CD1c-positive myeloid dendritic cell (primary cell): ENCODE data around the gene KLHL25.

Experiments used
- DNase-seq: peaks from one replicate; pipeline ENCODE4 v3.0.0-alpha.2; 2016; ENCODE audit errors: extremely low spot score

Gene KLHL25

DNA sequence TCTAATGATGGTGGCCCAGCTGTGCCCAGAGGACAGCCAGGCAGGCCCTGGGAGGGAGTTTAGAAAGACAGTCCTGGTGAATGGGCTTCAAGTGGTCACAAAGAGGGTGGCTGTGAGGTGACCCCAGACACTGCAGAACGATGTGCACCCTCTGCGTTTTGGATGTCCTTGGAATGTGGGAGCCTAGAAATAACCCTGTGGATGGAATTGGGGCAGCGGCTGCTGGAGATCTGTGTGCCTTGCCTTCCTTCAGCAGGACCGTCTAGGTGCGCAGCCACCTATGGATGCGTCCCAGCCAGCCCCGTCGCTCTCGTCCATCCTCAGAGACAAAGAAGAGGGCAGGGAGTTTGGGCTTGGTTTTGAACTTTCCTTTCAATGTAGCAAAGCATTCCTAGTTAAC lies 46.5 kb downstream of the KLHL25 start:
- DNase-seq = no peak

DNA sequence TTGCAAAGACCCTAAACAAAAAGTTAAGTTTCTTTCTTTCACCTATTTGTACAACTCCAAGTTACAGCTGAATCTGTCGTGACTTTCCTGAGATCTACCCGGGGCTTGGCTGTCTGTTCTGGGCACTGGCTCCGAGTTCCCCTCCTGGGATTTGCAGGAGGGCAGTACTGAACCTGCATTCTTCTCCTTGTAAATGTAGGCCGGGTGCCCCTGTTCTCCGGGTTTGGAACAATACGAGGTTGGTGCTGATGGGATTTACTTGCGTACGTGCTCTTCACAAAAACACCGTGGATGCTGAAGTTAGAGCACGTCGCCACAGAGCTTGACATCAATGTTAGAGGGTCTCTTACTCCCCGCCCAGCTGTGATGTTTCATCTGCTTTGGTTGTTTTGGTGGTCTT lies 48.1 kb downstream of the KLHL25 start:
- no peak for DNase-seq

GRCh38 chr15:85745525-85746150 lies 49.1 kb downstream of the KLHL25 start:
- DNase-seq = no peak

- no peak for DNase-seq
These were observed 49.7 kb downstream of the KLHL25 start for GRCh38 chr15:85745023-85745422.

DNA sequence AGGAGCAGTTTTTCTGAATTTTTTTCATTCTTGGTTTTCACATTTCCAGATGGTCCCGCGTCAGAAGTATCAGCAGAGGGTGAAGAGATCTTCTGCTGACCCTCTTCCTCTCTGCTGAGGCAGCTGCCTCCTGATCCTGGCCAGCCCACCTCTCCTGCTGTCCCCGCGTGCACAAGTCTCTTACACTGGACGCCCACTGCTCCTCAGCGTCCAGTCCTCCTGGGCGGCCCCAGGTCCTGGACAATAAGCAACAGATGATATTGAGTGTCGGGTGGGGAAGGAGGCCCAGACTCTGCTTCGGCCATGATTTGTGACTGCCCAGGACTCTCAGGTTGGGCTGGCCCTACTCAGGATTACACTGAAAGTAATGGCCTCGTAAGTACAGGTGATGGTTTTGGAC lies 50.1 kb downstream of the KLHL25 start:
- no peak for DNase-seq

DNA sequence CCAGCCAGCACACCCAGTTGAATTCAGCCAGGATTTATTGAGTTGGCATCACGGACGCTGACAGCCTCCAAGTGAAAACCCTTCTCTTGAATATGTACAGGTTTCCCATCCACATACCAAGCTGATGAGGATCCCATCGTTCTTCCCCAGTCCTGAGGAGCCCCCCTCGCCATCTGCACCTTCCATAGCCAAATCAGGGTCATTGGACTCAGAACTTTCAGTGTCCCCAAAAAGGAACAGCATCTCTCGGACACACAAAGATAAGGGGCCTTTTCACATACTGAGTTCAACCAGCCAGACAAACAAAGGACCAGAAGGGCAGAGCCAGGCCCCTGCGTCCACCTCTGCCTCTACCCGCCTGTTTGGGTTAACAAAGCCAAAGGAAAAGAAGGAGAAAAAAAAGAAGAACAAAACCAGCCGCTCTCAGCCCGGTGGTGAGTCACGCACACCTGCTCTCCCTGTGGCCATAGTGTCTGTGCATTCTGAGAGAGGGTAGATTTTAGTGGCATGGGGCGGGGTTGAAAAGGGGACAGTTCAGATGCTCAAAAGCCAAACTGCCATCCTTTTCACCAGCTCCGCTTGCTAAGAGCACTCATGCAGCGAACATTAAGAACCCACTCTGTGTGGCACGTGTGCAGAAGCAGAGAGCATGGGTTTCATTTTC lies 51.2 kb downstream of the KLHL25 start:
- DNase-seq = no peak

DNA sequence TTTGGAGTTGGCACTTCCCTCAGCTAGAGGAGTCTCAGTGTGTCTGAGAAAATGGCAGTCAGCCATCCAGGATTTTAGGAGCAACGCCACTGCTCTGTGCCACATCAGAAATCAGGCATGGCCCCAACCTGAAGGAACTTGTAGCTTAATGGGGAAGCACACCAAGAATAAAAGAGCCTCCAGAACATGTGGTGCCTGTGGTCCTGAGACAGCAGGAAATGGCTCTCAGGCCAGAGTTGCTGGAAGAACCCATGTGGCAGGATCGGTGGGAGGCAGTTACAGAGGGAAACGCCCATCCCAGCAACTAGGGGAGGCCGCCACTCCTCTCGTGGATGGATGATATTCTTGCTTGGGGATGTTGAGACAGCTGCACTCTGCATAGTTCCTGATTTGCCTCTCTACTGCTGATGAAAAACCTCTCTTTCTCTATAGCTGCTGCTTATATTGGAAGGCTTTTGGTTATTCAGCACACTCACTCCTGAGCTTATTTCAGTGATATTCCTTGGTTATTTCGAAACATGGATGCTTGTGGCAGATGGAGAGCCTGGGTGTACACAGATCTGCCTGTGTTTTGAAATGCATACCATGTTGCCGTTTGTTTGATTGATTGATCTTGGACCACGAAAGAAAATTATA lies 52.4 kb downstream of the KLHL25 start:
- DNase-seq = no peak

DNA sequence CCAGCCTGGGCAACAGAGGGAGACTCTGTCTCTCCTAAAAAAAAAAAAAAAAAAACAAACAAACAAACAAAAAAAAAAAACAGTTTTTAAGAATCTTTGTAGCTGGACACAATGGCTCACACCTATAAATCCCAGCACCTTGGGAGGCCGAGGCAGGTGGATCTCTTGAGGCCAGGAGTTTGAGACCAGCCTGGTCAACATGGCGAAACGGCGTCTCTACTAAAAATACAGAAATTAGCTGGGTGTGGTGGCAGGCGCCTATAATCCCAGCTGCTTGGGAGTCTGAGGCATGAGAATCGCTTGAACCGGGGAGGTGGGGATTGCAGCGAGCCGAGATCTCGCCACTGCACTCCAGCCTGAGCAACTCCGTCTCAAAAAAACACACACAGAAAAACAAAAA lies 53.1 kb downstream of the KLHL25 start:
- no peak for DNase-seq

DNA sequence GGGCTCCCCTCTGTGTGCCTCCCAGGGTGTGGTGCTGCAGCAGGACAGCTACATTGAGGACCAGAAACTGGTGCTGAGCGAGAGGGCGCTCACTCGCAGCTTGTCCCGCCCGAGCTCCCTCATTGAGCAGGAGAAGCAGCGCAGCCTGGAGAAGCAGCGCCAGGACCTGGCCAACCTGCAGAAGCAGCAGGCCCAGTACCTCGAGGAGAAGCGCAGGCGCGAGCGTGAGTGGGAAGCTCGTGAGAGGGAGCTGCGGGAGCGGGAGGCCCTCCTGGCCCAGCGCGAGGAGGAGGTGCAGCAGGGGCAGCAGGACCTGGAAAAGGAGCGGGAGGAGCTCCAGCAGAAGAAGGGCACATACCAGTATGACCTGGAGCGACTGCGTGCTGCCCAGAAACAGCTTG lies 53.7 kb downstream of the KLHL25 start:
- DNase-seq = no peak

DNA sequence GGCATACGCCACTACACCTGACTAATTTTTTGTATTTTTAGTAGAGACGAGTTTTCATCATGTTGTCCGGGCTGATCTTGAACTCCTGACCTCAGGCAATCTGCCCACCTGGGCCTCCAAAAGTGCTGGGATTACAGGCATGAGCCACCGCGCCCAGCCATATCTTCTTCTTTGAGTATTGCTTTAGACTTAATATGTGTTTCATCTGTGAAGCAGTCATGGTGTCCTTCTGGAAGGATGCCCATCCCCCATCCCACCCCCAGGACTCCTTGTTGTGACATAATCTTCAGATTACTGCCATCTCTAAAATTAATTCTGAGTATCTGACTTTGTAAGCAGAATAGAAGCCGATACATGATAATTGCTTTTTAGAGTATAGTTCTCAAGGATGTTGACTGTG lies 57.7 kb downstream of the KLHL25 start:
- DNase-seq = no peak

- DNase-seq = no peak
These were observed 61.3 kb downstream of the KLHL25 start for GRCh38 chr15:85733416-85733815.

- peak; percentile 79 for DNase-seq
These were observed 64.5 kb downstream of the KLHL25 start for GRCh38 chr15:85730001-85730820.

- DNase-seq = no peak
These were observed 67.7 kb downstream of the KLHL25 start for GRCh38 chr15:85727068-85727467.

DNA sequence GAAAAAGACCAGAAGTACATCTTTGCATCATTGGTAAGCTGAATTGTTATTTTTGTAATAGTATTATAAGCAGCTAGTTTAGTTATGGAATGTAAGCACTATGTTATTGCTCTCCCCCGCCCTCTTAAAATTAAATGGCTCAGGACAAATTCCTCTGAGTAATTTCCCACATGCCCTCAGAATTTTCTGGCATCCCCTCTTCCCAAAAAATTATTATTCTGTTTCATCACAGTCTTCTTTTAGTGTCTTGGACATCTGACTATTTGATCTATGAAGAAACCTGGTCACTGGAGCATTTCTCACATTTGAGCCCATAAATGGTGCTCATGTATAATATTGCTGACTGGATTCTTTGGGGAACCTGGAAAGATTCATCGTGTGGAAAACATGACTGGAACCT lies 68.3 kb downstream of the KLHL25 start:
- DNase-seq = no peak

- no peak for DNase-seq
These were observed 69.2 kb downstream of the KLHL25 start for GRCh38 chr15:85725564-85725963.

DNA sequence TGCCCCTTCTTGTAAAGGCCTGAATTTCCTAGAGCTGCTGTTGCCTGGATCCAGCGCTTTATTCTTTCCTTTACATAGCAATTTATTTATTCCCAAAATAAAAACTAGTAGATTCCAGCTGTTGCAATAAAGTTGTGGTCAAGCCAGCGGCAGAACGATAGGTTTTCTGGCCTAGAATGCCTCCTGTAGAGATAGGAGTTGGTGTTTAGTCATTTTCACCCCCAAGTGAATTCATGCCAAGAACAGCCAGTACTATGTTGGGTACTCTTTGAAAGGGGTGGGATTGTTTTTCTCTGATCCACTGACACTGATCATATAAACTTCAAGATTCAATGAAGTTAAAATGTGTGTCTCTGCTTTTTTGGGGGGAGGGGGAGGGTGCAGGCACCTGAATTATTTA lies 69.7 kb downstream of the KLHL25 start:
- DNase-seq = no peak

DNA sequence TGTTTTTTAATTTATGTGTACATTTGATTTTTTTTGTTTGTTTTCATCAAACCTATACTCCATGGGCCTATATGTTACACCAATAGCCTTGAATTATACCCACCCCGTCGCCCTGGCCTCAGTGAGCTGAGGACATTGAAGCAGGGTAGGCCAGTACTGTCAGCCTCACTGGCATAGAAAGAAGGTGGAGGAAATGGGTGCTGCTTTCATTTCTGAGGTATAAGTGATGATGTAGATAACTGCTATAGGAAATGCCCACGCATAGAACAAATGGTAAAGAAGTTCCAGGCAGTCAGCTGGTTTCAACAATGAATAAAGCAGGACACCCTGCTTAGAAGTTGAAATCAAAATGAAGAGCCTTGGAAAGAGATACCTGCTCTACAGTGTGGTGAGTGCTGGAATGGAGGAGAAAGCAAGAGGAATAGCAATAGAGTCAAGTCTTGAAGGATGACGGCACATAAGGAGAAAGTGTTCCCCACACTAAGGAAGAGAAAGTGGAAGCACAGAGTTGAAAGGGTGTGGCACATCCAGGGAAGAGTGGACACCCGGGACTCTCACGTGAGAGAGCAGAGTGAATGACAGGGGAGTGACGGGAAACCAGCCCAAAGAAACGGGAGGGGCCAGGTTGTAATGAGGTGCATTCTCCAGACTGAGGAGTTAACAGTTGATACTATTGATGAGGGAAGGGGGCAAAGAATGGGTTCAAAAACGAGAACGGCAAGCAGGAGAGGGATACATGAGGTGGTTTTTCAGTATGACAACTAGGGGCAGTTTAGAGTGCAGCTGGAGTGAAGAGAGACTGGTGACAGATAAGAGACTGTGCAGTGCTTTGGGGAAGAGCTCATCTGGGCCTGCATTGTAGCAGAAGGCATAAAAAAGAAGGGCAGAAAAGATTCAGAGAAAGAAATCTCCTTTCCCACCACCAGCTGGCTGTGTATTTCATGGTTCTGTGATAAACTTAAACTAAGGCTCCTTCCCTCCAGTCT lies 70.5 kb downstream of the KLHL25 start:
- DNase-seq = no peak

DNA sequence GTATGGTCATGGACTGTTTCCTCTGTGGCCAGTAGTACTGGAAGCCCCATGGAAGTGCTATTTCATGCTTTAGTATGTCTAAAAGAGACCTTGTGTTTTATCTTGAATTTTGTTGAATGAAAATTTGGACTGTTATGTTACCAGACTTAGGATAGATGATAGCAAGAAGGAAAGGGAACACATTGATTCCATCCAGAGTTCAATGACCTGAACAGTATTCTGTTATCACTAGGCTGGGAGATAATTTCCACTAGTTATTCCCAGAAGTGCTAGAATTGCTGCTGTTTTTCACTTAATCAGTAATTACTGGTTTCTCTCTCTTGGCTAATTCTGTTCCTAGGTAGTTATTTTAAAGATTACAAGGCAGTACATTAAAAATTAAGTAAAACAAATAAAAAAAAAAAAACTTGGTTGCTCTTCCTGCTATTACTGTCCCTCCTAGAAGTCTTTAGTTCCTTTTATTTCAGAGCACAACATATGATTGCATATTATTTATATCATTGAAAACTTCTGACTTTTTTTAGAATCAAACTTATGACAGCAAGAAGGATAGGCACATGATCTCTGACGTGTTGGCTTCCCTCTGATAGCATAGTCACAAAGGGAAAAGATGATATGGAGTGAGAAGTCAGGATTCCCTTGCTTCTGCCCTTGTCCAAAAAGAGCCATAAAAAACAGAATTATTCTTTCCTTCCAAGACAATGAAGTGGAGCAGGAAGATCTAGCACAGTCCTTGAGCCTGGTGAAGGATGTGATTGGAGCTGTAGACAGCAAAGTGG lies 72.2 kb downstream of the KLHL25 start:
- no peak for DNase-seq

- DNase-seq = no peak
These were observed 75.7 kb downstream of the KLHL25 start for GRCh38 chr15:85718981-85719380.

DNA sequence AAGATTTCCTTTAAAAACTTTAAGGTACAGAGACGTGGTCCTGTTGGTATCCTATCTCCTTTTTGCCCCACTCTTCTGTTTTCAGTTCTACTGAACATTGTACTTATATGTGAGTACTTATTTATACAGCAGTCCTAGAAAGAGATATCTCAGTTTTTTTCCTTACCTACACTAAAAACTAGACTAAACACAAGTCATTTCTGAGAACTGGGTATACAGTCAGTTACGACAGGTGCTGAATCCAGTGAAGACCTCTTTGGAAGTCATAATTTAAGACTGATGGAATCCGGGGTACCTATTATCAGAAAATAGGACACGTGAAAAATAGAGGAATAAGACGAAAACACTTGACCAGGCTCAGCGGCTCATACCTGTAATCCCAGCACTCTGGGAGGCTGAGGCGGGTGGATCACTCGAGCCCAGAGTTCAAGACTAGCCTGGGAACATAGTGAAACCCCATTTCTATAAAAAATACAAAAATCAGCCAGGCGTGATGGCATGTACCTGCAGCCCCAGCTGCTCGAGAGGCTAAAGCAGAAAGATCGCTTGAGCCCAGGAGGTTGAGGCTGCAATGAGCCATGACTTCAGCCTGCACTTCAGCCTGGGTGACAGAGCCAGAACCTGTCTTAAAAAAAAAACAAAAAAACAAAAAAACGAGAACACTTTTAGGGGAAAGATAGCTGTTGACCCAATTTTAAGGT lies 76.3 kb downstream of the KLHL25 start:
- no peak for DNase-seq
